Measurements from ENCODE around the gene ARTN. TPM values are rescaled to one million over a fixed set of nuclear protein-coding genes. Genes with fewer than 3 reads are reported as not detected.

Gene ARTN
- total RNA-seq, 1 donor from 2014 or later = 8.7 TPM

DNA sequence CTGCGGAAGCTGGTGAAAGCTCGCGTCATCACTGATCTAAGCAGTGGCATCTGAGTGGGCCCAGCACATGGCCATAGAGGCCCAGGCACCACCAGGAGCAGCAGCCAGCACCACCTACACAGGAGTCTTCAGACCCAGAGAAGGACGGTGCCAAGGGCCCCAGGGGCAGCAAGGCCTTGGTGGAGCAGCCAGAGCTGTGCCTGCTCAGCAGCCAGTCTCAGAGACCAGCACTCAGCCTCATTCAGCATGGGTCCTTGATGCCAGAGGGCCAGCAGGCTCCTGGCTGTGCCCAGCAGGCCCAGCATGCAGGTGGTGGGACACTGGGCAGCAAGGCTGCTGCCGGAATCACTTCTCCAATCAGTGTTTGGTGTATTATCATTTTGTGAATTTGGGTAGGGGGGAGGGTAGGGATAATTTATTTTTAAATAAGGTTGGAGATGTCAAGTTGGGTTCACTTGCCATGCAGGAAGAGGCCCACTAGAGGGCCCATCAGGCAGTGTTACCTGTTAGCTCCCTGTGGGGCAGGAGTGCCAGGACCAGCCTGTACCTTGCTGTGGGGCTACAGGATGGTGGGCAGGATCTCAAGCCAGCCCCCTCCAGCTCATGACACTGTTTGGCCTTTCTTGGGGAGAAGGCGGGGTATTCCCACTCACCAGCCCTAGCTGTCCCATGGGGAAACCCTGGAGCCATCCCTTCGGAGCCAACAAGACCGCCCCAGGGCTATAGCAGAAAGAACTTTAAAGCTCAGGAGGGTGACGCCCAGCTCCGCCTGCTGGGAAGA is 3.2 kb upstream of the ARTN start:
- Histone ChIP-seq H3K27me3 (ENCODE audit: control insufficient read depth, insufficient read depth, low read length) (no peaks in the 10 kb centered on the region), H3K36me3 (ENCODE audit: control insufficient read depth, insufficient read depth, low read length) (no peaks in the 10 kb centered on the region), H3K4me3 (ENCODE audit: low read depth, low read length) (no peak overlapping the region)
- TF ChIP-seq, protein P1, sequence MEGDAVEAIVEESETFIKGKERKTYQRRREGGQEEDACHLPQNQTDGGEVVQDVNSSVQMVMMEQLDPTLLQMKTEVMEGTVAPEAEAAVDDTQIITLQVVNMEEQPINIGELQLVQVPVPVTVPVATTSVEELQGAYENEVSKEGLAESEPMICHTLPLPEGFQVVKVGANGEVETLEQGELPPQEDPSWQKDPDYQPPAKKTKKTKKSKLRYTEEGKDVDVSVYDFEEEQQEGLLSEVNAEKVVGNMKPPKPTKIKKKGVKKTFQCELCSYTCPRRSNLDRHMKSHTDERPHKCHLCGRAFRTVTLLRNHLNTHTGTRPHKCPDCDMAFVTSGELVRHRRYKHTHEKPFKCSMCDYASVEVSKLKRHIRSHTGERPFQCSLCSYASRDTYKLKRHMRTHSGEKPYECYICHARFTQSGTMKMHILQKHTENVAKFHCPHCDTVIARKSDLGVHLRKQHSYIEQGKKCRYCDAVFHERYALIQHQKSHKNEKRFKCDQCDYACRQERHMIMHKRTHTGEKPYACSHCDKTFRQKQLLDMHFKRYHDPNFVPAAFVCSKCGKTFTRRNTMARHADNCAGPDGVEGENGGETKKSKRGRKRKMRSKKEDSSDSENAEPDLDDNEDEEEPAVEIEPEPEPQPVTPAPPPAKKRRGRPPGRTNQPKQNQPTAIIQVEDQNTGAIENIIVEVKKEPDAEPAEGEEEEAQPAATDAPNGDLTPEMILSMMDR (IDR thresholded peaks at IDR 0.05; ENCODE audit: insufficient read depth, low read length, severe bottlenecking) = peak; percentile 60
- DNase-seq (ENCODE audit: low read depth) = no peak
- FAIRE-seq = no peak

DNA sequence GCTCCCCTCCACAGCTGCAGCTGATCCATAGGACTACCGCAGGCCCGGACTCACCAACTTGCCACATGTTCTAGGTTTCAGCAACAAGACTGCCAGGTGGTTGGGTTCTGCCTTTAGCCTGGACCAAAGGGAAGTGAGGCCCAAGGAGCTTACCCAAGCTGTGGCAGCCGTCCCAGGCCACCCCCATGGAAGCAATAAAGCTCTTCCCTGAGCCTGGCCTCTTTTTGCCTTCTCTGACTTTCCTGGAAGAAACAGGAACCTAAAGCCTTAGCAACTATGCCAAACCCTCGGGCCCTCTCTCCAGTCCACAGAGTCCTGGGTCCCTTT is 2.7 kb upstream of the ARTN start:
- DNase-seq (ENCODE audit: low read depth) (no peak), FAIRE-seq (no peak)
- H3K4me3 ChIP-seq (ENCODE audit: low read depth, low read length) = no peak overlapping the region
- TF ChIP-seq, protein P1 (IDR thresholded peaks at IDR 0.05; ENCODE audit: insufficient read depth, low read length, severe bottlenecking) = no peak
- H3K36me3 ChIP-seq (ENCODE audit: control insufficient read depth, insufficient read depth, low read length) = no peaks in the 10 kb centered on the region
- no peaks in the 10 kb centered on the region for H3K27me3 ChIP-seq (ENCODE audit: control insufficient read depth, insufficient read depth, low read length)

DNA sequence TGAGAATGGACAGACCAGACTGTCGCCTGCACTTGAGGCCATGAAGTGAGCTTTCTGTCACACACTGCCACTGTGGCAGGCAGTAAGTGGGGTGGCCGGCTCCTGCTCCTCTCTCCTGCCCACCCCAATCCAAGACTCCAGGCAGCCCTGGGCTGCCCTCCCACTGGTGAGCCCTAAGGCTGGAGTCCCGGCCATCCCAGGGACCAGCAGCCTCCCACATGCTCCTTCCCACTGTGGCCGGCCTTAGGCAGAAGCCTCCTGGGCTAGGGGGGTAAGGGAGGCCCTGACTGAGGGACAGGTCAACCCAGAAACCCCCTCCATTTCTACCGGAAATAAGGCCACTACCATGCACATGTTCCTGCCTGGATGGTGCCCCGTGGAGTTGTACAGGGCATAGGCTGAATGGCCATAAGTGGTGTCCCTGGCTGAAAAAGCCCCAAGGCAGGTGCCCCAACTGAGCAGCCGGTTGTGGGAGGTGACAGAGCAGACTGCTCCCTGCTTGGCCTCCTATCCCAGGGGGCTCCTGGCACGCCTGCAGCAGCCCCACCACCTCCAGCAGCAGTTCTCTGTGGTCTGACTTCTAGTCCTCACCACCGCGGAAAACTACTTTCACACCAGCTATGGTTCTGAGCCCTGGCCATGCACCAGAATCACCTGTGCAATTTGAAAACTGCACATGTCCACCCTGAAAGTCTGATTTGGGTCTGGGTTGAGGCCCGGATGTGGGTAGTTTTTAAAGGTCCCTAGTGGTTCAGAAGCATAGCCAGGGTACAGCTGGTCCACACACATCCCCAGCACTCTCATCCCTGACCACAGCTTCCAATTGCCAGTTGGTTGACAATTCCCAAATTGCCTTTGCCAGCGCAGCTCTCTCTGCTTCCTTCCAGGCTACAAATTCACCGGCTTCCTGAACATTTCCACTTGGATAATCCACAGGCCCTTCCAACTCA is 1.6 kb upstream of the ARTN start:
- Histone ChIP-seq H3K27me3 (ENCODE audit: control insufficient read depth, insufficient read depth, low read length) (no peaks in the 10 kb centered on the region), H3K36me3 (ENCODE audit: control insufficient read depth, insufficient read depth, low read length) (peaks cover 3% of the 10 kb centered on the region), H3K4me3 (ENCODE audit: low read depth, low read length) (no peak overlapping the region)
- DNase-seq (ENCODE audit: low read depth) (no peak), FAIRE-seq (peak; percentile 40)
- TF ChIP-seq, protein P1 (IDR thresholded peaks at IDR 0.05; ENCODE audit: insufficient read depth, low read length, severe bottlenecking) = no peak

- peak; percentile 82 for DNase-seq (ENCODE audit: low read depth)
Measured at GRCh38 chr1:43932786-43933385, 715 bp upstream of the ARTN start.

More at GRCh38 chr1:43932786-43933385, 715 bp upstream of the ARTN start:
- FAIRE-seq = peak; percentile 7
- Histone ChIP-seq H3K27me3 (ENCODE audit: control insufficient read depth, insufficient read depth, low read length) (no peaks in the 10 kb centered on the region), H3K4me3 (ENCODE audit: low read depth, low read length) (peak overlapping the region; percentile 58), H3K36me3 (ENCODE audit: control insufficient read depth, insufficient read depth, low read length) (peaks cover 3% of the 10 kb centered on the region)
- TF ChIP-seq, protein P1 (IDR thresholded peaks at IDR 0.05; ENCODE audit: insufficient read depth, low read length, severe bottlenecking) = no peak

Data from bronchial epithelial cell (primary cell).